Cortex of kidney (tissue), 1 donor: Measurements from ENCODE around the gene DSCAML1.

Source experiments
- DNase-seq: peaks from one replicate; lab custom pipeline; 2025; lab: John Stamatoyannopoulos, UW

Gene DSCAML1

GRCh38 chr11:117634756-117635603 is 162.0 kb downstream of the DSCAML1 start:
- no peak for DNase-seq

GRCh38 chr11:117633976-117634755 is 162.8 kb downstream of the DSCAML1 start:
- DNase-seq, result no peak

GRCh38 chr11:117633186-117633754 is 163.7 kb downstream of the DSCAML1 start:
- no peak for DNase-seq

GRCh38 chr11:117632306-117632705 is 164.7 kb downstream of the DSCAML1 start:
- no peak for DNase-seq

- no peak for DNase-seq
These were observed 165.5 kb downstream of the DSCAML1 start for GRCh38 chr11:117631336-117632140.

GRCh38 chr11:117629891-117630538 is 167.0 kb downstream of the DSCAML1 start:
- DNase-seq, result no peak

- DNase-seq, result no peak
These were observed 167.9 kb downstream of the DSCAML1 start for GRCh38 chr11:117629146-117629545.

- DNase-seq, result no peak
These were observed 169.8 kb downstream of the DSCAML1 start for GRCh38 chr11:117627259-117627658.

GRCh38 chr11:117626576-117626975 is 170.4 kb downstream of the DSCAML1 start:
- DNase-seq, result no peak

GRCh38 chr11:117625237-117625636 is 171.8 kb downstream of the DSCAML1 start:
- DNase-seq, result no peak

GRCh38 chr11:117623831-117624271 is 173.2 kb downstream of the DSCAML1 start:
- DNase-seq, result no peak

- DNase-seq, result no peak
These were observed 175.8 kb downstream of the DSCAML1 start for GRCh38 chr11:117621226-117621625.

GRCh38 chr11:117620659-117621058 is 176.4 kb downstream of the DSCAML1 start:
- no peak for DNase-seq

- DNase-seq, result no peak
These were observed 176.9 kb downstream of the DSCAML1 start for GRCh38 chr11:117620086-117620485.

GRCh38 chr11:117619661-117620060 is 177.4 kb downstream of the DSCAML1 start:
- no peak for DNase-seq

GRCh38 chr11:117618982-117619355 is 178.0 kb downstream of the DSCAML1 start:
- no peak for DNase-seq

GRCh38 chr11:117618302-117618981 is 178.6 kb downstream of the DSCAML1 start:
- DNase-seq, result no peak

GRCh38 chr11:117616979-117617378 is 180.0 kb downstream of the DSCAML1 start:
- no peak for DNase-seq

GRCh38 chr11:117614728-117615127 is 182.3 kb downstream of the DSCAML1 start:
- no peak for DNase-seq

GRCh38 chr11:117613521-117613920 is 183.5 kb downstream of the DSCAML1 start:
- no peak for DNase-seq

- DNase-seq, result no peak
These were observed 184.8 kb downstream of the DSCAML1 start for GRCh38 chr11:117612177-117612576.
